Kidney (tissue), 14 donors: ENCODE measurements around the gene OR1F1. TPM values are rescaled to one million over a fixed set of nuclear protein-coding genes. Genes with fewer than 3 reads are reported as not detected.

ENCODE experiments used
- DNase-seq, 5 donors: peaks; one replicate each; pipeline ENCODE4 v3.0.0-alpha.2; 2013 to 2020
- FAIRE-seq: peaks from 2 replicates; lab custom pipeline; 2012; peaks lifted over from hg19 to GRCh38; lab: Jason Lieb, UNC
- H3K27ac ChIP-seq, 2 donors: one replicate each; pipeline ENCODE4 v1.7.0; 2013; ENCODE audit warnings: low read depth in 2 of 2, low read length in 2 of 2, inconsistent platforms in 1 of 2
- H3K27me3 ChIP-seq: one replicate; pipeline ENCODE4 v1.7.1; 2013; ENCODE audit warnings: low read length, inconsistent platforms; ENCODE audit not compliant: control insufficient read depth, insufficient read depth
- H3K36me3 ChIP-seq, 3 donors: one replicate each; pipeline versions ENCODE4 v1.7.0 to v1.7.1; 2013; ENCODE audit warnings: low read length in 3 of 3, control low read depth in 1 of 3, inconsistent platforms in 1 of 3; ENCODE audit not compliant: insufficient read depth in 3 of 3, control insufficient read depth in 2 of 3
- H3K4me1 ChIP-seq, 3 donors: one replicate each; pipeline versions ENCODE4 v1.7.0 to v1.7.1; 2013; ENCODE audit warnings: low read length in 3 of 3, inconsistent platforms in 1 of 3, low read depth in 1 of 3; ENCODE audit not compliant: control insufficient read depth in 2 of 3, insufficient read depth in 2 of 3
- H3K4me3 ChIP-seq, 3 donors: one replicate each; pipeline versions ENCODE4 v1.7.0 to v1.8.1; 2013; ENCODE audit warnings: low read length in 3 of 3, control low read depth in 1 of 3, inconsistent platforms in 1 of 3
- H3K9ac ChIP-seq, 3 donors: one replicate each; pipeline versions ENCODE4 v1.7.0 to v1.7.1; 2013; ENCODE audit warnings: low read length in 3 of 3, control low read depth in 1 of 3, inconsistent platforms in 1 of 3
- H3K9me3 ChIP-seq, 3 donors: one replicate each; pipeline versions ENCODE4 v1.7.0 to v1.7.1; 2013; ENCODE audit warnings: low read length in 3 of 3, control low read depth in 1 of 3, inconsistent platforms in 1 of 3; ENCODE audit not compliant: control insufficient read depth in 2 of 3, insufficient read depth in 1 of 3
- intact Hi-C: fragments of 100-400 bp; cut with DNase I; formaldehyde crosslinking; loops from one replicate; pipeline ENCODE4 v1.11.1; 2022
- polyA plus RNA-seq: library from polyadenylated mRNA; stranded (reverse); fragments of 350-450 nt; fragmentation: Illumina TruSeq; extraction: RNeasy Lipid Tissue Mini Kit (QIAGEN cat#74804); gene quantifications from one replicate; pipeline ENCODE4 v1.2.3, GENCODE V29; 2014; ENCODE audit warnings: low read depth, low replicate concordance; ENCODE audit not compliant: insufficient read depth
- total RNA-seq: library from RNA; stranded (reverse); fragmentation: NEBNext Ultra II Directional; extraction: Animal tissue kit (Norgen Biotek cat#: 25700); gene quantifications from one replicate; pipeline ENCODE4 v1.2.1, GENCODE V29; 2021
- TF ChIP-seq, protein P1 (sequence below): IDR thresholded peaks from 3 replicates; pipeline ENCODE4 v1.5.1; 2012; ENCODE audit warnings: mild to moderate bottlenecking, moderate library complexity, borderline replicate concordance; ENCODE audit not compliant: insufficient read depth; ENCODE audit errors: extremely low read depth
- donor health status: control.
- donor health status: control.
- donor health status: control.
- donor health status: control.
- donor health status: control.
- donor health status: DM: yes; HTN: yes; CAD: no.
- donor health status: Normal renal cell carcinoma (clear cell type).

Gene OR1F1
- total and polyA plus RNA-seq, 2 donors from 2014 or later = not detected

GRCh38 chr16:3144321-3144983 lies 43.6 kb upstream of the OR1F1 start:
- no peak overlapping the region for H3K4me3 ChIP-seq
- TF ChIP-seq, protein P1, sequence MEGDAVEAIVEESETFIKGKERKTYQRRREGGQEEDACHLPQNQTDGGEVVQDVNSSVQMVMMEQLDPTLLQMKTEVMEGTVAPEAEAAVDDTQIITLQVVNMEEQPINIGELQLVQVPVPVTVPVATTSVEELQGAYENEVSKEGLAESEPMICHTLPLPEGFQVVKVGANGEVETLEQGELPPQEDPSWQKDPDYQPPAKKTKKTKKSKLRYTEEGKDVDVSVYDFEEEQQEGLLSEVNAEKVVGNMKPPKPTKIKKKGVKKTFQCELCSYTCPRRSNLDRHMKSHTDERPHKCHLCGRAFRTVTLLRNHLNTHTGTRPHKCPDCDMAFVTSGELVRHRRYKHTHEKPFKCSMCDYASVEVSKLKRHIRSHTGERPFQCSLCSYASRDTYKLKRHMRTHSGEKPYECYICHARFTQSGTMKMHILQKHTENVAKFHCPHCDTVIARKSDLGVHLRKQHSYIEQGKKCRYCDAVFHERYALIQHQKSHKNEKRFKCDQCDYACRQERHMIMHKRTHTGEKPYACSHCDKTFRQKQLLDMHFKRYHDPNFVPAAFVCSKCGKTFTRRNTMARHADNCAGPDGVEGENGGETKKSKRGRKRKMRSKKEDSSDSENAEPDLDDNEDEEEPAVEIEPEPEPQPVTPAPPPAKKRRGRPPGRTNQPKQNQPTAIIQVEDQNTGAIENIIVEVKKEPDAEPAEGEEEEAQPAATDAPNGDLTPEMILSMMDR = no peak
- H3K9ac ChIP-seq = no peak overlapping the region
- peaks cover 0 to 7% (median 0%) of the 10 kb centered on the region in 3 donors for H3K36me3 ChIP-seq
- no peaks in the 10 kb centered on the region for H3K9me3 ChIP-seq
- no peak for FAIRE-seq
- DNase-seq = peak in 1 of 5 donors; percentile 51
- no peaks in the 10 kb centered on the region for H3K27me3 ChIP-seq
- H3K27ac ChIP-seq = no peak overlapping the region
- H3K4me1 ChIP-seq = peaks cover 0 to 4% (median 0%) of the 10 kb centered on the region in 3 donors
- intact Hi-C loops = no loop called here

DNA sequence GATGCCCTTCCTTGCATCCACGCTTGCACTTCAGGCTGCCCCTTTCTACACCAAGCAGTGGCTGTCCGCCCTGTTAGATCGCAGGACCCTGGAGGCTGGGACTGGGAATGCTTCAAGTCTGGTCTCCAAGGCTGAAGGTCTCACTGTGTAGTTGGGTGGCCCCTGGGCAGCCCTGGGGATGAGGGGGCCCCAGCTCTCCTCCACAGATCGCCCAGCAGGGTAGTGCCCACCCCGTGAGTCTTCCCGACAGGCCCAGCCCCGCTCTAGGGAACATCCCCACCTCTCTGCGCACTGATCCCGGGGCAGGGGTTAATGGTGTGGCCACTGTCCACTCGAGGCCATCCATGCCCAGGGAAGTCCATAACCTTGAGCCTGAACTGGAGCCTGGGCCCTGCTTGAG lies 42.9 kb upstream of the OR1F1 start:
- no peaks in the 10 kb centered on the region for H3K9me3 ChIP-seq
- no peak overlapping the region for H3K9ac ChIP-seq
- peaks cover 0 to 7% (median 0%) of the 10 kb centered on the region in 3 donors for H3K36me3 ChIP-seq
- no peak overlapping the region for H3K4me3 ChIP-seq
- H3K4me1 ChIP-seq = peaks cover 0 to 9% (median 0%) of the 10 kb centered on the region in 3 donors
- DNase-seq (peak in 1 of 5 donors; percentile 60), FAIRE-seq (no peak)
- intact Hi-C loops = no loop called here
- TF ChIP-seq, protein P1 = no peak
- H3K27me3 ChIP-seq = no peaks in the 10 kb centered on the region
- no peak overlapping the region for H3K27ac ChIP-seq

GRCh38 chr16:3145660-3146059 lies 42.3 kb upstream of the OR1F1 start:
- Histone ChIP-seq H3K9ac (no peak overlapping the region), H3K9me3 (no peaks in the 10 kb centered on the region), H3K27ac (no peak overlapping the region), H3K36me3 (peaks cover 0 to 7% (median 0%) of the 10 kb centered on the region in 3 donors), H3K4me1 (peaks cover 0 to 9% (median 0%) of the 10 kb centered on the region in 3 donors), H3K4me3 (no peak overlapping the region), H3K27me3 (no peaks in the 10 kb centered on the region)
- DNase-seq (peak in 1 of 5 donors; percentile 66), FAIRE-seq (no peak)
- TF ChIP-seq, protein P1 = no peak
- intact Hi-C loops = no loop called here
